Measurements from ENCODE around the gene CNTFR. TPM values are rescaled to one million over a fixed set of nuclear protein-coding genes. Genes with fewer than 3 reads are reported as not detected.
A peak's percentile ranks its signal among the peaks of the same experiment; 100 is the strongest.

The CNTFR gene
- total RNA-seq, 1 experiment from 2014 or later, result 2.7 TPM

DNA sequence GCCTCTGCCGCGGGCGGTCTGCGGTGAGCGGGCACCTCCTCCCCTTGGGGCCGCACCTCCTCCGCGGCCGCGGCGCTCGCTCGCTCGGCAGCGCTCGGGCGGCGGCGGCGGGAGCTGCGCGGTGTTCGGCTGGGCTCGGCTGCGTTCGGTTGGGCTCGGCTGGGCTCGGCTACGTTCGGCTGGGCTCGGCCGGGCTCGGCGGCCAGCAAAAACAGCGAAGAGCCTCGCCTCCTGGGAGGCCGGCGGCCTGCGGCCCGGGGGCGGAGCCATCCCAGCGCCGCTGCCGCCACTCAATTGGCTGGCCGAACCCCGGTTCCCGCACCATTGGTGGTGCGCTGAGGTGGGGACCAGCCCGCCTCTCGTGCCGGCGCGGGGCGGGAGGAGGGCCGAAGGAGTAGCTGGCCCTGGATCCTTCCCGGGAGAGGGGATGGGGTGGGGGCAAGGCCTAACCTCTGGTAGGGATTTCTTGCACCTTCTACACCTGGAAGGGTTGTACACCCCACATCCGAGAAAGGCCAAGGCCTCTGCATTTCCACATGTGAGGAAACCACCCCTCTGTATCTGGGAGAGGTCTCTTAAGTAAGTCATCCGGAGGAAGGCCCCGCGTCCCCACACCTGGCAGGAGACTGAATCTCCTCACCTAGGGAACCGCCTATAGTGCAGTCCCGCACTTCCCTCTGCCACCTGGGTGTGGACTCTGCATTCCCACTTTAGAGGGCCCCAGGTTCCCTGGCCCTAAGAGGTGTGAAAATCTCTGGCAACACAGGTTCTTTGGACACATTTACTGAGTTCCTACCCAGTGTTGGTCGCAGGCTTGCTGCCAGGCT is 66.3 kb downstream of the CNTFR start, which contains the start of gene ENHO:
ENHO (minus strand) TSS at position 20 of the 827 bp plus-strand sequence. CDS start 1,295 bp downstream, outside the sequence.
- no peaks in the 10 kb centered on the region for H3K9me3 ChIP-seq (ENCODE audit: control insufficient read depth, insufficient read depth, low read depth, low read length)
- in situ Hi-C loops (cut with HindIII; ENCODE audit: low pct_unique_long_range_greater_than_20kb, low sequenced_read_pairs), result no loop called here
- intact Hi-C loops (cut with micrococcal nuclease; ENCODE audit: unreplicated experiment), result no loop called here
- H3K36me3 ChIP-seq (ENCODE audit: control insufficient read depth, insufficient read depth, low read length), result no peaks in the 10 kb centered on the region
- peak within 1 kb of the TSS; percentile 51 to 62 for H3K4me3 ChIP-seq (ENCODE audit: low read depth in 2 of 2, low read length in 2 of 2)
- ChIA-PET CTCF (interaction anchor here (0.8 to 1.5 kb wide), 2 partner anchors 25 to 119 kb away, joined by 3 read pairs; no protein-coding TSS in a partner anchor), POLR2A (interaction anchor here (0.7 kb wide), 1 partner anchor 475 kb away, joined by 3 read pairs; no protein-coding TSS in a partner anchor)
- TF ChIP-seq, protein P1, sequence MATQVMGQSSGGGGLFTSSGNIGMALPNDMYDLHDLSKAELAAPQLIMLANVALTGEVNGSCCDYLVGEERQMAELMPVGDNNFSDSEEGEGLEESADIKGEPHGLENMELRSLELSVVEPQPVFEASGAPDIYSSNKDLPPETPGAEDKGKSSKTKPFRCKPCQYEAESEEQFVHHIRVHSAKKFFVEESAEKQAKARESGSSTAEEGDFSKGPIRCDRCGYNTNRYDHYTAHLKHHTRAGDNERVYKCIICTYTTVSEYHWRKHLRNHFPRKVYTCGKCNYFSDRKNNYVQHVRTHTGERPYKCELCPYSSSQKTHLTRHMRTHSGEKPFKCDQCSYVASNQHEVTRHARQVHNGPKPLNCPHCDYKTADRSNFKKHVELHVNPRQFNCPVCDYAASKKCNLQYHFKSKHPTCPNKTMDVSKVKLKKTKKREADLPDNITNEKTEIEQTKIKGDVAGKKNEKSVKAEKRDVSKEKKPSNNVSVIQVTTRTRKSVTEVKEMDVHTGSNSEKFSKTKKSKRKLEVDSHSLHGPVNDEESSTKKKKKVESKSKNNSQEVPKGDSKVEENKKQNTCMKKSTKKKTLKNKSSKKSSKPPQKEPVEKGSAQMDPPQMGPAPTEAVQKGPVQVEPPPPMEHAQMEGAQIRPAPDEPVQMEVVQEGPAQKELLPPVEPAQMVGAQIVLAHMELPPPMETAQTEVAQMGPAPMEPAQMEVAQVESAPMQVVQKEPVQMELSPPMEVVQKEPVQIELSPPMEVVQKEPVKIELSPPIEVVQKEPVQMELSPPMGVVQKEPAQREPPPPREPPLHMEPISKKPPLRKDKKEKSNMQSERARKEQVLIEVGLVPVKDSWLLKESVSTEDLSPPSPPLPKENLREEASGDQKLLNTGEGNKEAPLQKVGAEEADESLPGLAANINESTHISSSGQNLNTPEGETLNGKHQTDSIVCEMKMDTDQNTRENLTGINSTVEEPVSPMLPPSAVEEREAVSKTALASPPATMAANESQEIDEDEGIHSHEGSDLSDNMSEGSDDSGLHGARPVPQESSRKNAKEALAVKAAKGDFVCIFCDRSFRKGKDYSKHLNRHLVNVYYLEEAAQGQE (IDR thresholded peaks at IDR 0.05; ENCODE audit: insufficient read depth in 1 of 2, low read depth in 2 of 2, low read length in 1 of 2), result no peak
- TF ChIP-seq POLR2AphosphoS5 (IDR thresholded peaks at IDR 0.05; ENCODE audit: low read depth, low read length), result no peak; the same call in 1 of the 2 replicates
- TF ChIP-seq, protein P2, sequence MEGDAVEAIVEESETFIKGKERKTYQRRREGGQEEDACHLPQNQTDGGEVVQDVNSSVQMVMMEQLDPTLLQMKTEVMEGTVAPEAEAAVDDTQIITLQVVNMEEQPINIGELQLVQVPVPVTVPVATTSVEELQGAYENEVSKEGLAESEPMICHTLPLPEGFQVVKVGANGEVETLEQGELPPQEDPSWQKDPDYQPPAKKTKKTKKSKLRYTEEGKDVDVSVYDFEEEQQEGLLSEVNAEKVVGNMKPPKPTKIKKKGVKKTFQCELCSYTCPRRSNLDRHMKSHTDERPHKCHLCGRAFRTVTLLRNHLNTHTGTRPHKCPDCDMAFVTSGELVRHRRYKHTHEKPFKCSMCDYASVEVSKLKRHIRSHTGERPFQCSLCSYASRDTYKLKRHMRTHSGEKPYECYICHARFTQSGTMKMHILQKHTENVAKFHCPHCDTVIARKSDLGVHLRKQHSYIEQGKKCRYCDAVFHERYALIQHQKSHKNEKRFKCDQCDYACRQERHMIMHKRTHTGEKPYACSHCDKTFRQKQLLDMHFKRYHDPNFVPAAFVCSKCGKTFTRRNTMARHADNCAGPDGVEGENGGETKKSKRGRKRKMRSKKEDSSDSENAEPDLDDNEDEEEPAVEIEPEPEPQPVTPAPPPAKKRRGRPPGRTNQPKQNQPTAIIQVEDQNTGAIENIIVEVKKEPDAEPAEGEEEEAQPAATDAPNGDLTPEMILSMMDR (IDR thresholded peaks at IDR 0.05), result no peak
- no peak for TF ChIP-seq SIN3A (IDR thresholded peaks at IDR 0.05; ENCODE audit: borderline replicate concordance, insufficient read depth, low read depth, low read length)
- no peak for TF ChIP-seq TCF7L2 (IDR thresholded peaks at IDR 0.05; ENCODE audit: low read depth, low read length)
- BruUV-seq (replicated peaks), result no TSS peak
- H3K27me3 ChIP-seq (ENCODE audit: control insufficient read depth, insufficient read depth, low read length), result peaks cover 2% of the 10 kb centered on the region
- peaks cover 4% of the 10 kb centered on the region; the same call in 1 of the 2 replicates for H3K4me1 ChIP-seq (ENCODE audit: control insufficient read depth, insufficient read depth, low read length)
- ATAC-seq (peak; percentile 97), DNase-seq (ENCODE audit: low read depth, low spot score) (no peak)
- peak within 1 kb of the TSS; percentile 73 for H3K27ac ChIP-seq (ENCODE audit: low read length)

DNA sequence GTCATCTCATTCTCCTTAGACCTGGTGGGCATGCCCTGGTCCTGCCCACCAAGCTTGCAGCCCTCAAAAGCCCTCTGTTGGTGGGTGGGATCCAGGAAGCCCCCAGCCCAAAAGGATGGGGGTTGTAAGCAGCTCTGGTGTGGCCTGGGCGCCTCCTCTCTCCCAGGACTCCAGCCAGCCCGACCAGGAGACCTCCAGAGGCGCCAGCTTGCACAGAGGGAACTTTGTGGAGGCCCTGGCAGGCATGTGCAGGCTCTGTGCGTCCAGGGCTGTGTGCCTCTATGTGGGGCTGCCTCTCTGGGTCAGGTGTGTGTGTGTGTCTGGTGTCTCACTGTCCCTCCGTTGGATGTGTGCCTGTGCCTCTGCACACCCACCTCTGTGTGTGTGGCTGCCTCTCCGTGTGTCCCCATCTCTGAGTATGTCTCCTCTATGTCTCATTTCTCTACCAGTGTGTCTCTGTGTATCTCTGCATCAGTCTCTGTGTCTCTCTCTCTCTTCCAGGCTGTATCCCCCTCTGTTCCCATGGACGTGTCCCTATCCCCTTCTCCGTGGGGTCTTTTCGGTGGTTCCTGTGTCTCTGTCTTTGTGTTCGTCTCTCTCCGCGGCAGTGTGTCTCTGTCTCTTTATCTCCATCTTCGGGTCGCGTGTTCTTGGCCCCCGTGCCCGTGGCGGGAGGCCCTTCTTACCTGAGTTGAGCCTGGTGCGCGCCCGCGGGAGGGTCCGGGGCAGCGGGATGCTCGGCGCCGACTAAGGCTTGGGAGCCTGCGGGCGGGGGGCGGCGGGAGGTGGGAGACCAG is 67.2 kb downstream of the CNTFR start:
- no TSS peak for BruUV-seq (replicated peaks)
- Histone ChIP-seq H3K36me3 (ENCODE audit: control insufficient read depth, insufficient read depth, low read length) (no peaks in the 10 kb centered on the region), H3K4me1 (ENCODE audit: control insufficient read depth, insufficient read depth, low read length) (peaks cover 4% of the 10 kb centered on the region; the same call in 1 of the 2 replicates), H3K27me3 (ENCODE audit: control insufficient read depth, insufficient read depth, low read length) (peaks cover 2% of the 10 kb centered on the region), H3K27ac (ENCODE audit: low read length) (peak overlapping the region; percentile 73), H3K4me3 (ENCODE audit: low read depth in 2 of 2, low read length in 2 of 2) (peak overlapping the region; percentile 51 to 61), H3K9me3 (ENCODE audit: control insufficient read depth, insufficient read depth, low read depth, low read length) (no peaks in the 10 kb centered on the region)
- intact Hi-C loops (cut with micrococcal nuclease; ENCODE audit: unreplicated experiment) (no loop called here), in situ Hi-C loops (cut with HindIII; ENCODE audit: low pct_unique_long_range_greater_than_20kb, low sequenced_read_pairs) (no loop called here)
- ChIA-PET CTCF (interaction anchor here (1.5 kb wide), 1 partner anchor 118 kb away, joined by 3 read pairs; no protein-coding TSS in a partner anchor), POLR2A (no interaction called here)
- no peak for TF ChIP-seq POLR2AphosphoS5 (IDR thresholded peaks at IDR 0.05; ENCODE audit: low read depth, low read length)
- TF ChIP-seq, protein P1 (IDR thresholded peaks at IDR 0.05; ENCODE audit: insufficient read depth in 1 of 2, low read depth in 2 of 2, low read length in 1 of 2), result no peak
- no peak for TF ChIP-seq SIN3A (IDR thresholded peaks at IDR 0.05; ENCODE audit: borderline replicate concordance, insufficient read depth, low read depth, low read length)
- TF ChIP-seq, protein P2 (IDR thresholded peaks at IDR 0.05), result no peak
- TF ChIP-seq TCF7L2 (IDR thresholded peaks at IDR 0.05; ENCODE audit: low read depth, low read length), result no peak
- DNase-seq (ENCODE audit: low read depth, low spot score), result no peak
- peak; percentile 6; the same call in 1 of the 2 replicates for ATAC-seq
